Sigmoid colon (tissue), 4 donors: Measurements from ENCODE around the gene HMX1.

Source experiments
- CTCF ChIP-seq, 4 experiments: fragments of 450-650 bp in 3 of 4; fragments of 200-600 bp in 1 of 4; IDR thresholded peaks; one replicate each; pipeline ENCODE4 v1.5.1; 2016 to 2019; ENCODE audit warnings: antibody characterized with exemption in 4 of 4, mild to moderate bottlenecking in 3 of 4, moderate library complexity in 2 of 4
- POLR2A ChIP-seq, 2 donors: fragments of 450-650 bp; IDR thresholded peaks; one replicate each; pipeline ENCODE4 v1.6.1; 2016; ENCODE audit warnings: antibody characterized with exemption in 2 of 2, mild to moderate bottlenecking in 2 of 2, moderate library complexity in 2 of 2
- POLR2AphosphoS5 ChIP-seq, 4 donors: sonication (generic); formaldehyde crosslinking; IDR thresholded peaks; one replicate each; pipeline ENCODE4 v1.6.1; 2017; ENCODE audit warnings: antibody characterized with exemption in 4 of 4

GRCh38 chr4:8913858-8914460 lies 42.3 kb upstream of the HMX1 start:
- TF ChIP-seq POLR2AphosphoS5 (IDR thresholded peaks at IDR 0.05), result no peak
- no peak for TF ChIP-seq CTCF (IDR thresholded peaks at IDR 0.05)
- no peak for TF ChIP-seq POLR2A (IDR thresholded peaks at IDR 0.05)
